Femur (tissue), 1 donor: ENCODE data around the gene FOXO3.

Experiments
- DNase-seq: peaks from one replicate; pipeline ENCODE4 v3.0.0-alpha.2; 2017

Gene FOXO3

GRCh38 chr6:108720827-108721226 is 160.1 kb downstream of the FOXO3 start:
- no peak for DNase-seq

GRCh38 chr6:108721286-108721685 is 160.6 kb downstream of the FOXO3 start:
- DNase-seq, result no peak

GRCh38 chr6:108723594-108723993 is 162.9 kb downstream of the FOXO3 start:
- no peak for DNase-seq

- DNase-seq, result no peak
Measured at GRCh38 chr6:108726726-108727339, 166.1 kb downstream of the FOXO3 start.

GRCh38 chr6:108727966-108728730 is 167.4 kb downstream of the FOXO3 start:
- DNase-seq, result no peak

- no peak for DNase-seq
Measured at GRCh38 chr6:108728826-108729225, 168.1 kb downstream of the FOXO3 start.

GRCh38 chr6:108730635-108731515 is 170.2 kb downstream of the FOXO3 start:
- no peak for DNase-seq

- no peak for DNase-seq
Measured at GRCh38 chr6:108732091-108732870, 171.6 kb downstream of the FOXO3 start.

- no peak for DNase-seq
Measured at GRCh38 chr6:108733051-108733450, 172.3 kb downstream of the FOXO3 start.

- DNase-seq, result no peak
Measured at GRCh38 chr6:108733706-108734265, 173.1 kb downstream of the FOXO3 start.
